Heart left ventricle (tissue), 13 donors: ENCODE results near the gene MYCT1.

Experiments used
- POLR2A ChIP-seq, 2 donors: fragments of 450-650 bp; IDR thresholded peaks; one replicate each; pipeline ENCODE4 v1.6.1; 2017; ENCODE audit warnings: antibody characterized with exemption in 2 of 2, mild to moderate bottlenecking in 2 of 2, moderate library complexity in 2 of 2
- TF ChIP-seq, protein P1 (sequence below), 12 donors: fragments of 200-600 bp; sonication (generic) in 4 of 12; IDR thresholded peaks; one replicate each; pipeline versions ENCODE4 v1.5.0 to v1.8.0; 2018 to 2022; ENCODE audit warnings: antibody characterized with exemption in 12 of 12, mild to moderate bottlenecking in 5 of 12
- donor health status: ischemic (EF 13 %, LVEDD 7.1; RV severe dilation, severe dysfunction).
- donor health status: DM: no; HTN: yes; CAD: no.
- donor health status: DM: no; HTN: no; CAD: no.
- donor health status: ischemic (EF 25% LVEDD 6.9; RV normal size, moderate dysfunction).
- donor health status: ischemic (EF 25% LVEDD 5.7; RV mildly dilated, moderate dysfunction).
- donor health status: ischemic (EF 35%, LVEDD 5.7; RV mildly dilated, moderate dysfunction).
- donor health status: nonischemic (EF 11% LVEDD 7.7; RV severe dilation, severe dysfunction).
- donor health status: DM: yes; HTN: yes; CAD: no.
- donor health status: PGD.
- donor health status: ischemic (EF 29% LVEDD 5.4; RV normal size, mild dysfunction).
- donor health status: nonischemic (EF 23%, LVEDD 6.1; RV moderate dilation, normal function).

DNA sequence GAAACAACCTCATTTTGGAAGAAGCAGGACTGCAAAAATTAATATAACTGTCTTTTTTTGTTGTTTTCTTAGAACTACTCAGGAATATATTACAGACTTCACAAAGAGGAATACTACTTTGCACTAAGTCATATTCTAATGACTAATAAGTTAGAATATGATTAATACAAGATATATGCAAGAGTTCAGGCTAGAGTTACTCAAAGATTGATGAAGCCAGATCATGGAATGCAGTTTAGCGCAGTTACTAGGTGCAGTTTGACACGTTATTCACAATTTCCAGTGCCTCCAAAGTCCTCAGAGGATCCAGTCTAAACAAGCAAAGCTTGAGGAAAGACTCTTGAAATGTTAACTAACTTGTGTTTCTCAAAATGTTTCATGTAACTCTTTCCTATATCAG lies 1.2 kb upstream of the MYCT1 start:
- TF ChIP-seq, protein P1, sequence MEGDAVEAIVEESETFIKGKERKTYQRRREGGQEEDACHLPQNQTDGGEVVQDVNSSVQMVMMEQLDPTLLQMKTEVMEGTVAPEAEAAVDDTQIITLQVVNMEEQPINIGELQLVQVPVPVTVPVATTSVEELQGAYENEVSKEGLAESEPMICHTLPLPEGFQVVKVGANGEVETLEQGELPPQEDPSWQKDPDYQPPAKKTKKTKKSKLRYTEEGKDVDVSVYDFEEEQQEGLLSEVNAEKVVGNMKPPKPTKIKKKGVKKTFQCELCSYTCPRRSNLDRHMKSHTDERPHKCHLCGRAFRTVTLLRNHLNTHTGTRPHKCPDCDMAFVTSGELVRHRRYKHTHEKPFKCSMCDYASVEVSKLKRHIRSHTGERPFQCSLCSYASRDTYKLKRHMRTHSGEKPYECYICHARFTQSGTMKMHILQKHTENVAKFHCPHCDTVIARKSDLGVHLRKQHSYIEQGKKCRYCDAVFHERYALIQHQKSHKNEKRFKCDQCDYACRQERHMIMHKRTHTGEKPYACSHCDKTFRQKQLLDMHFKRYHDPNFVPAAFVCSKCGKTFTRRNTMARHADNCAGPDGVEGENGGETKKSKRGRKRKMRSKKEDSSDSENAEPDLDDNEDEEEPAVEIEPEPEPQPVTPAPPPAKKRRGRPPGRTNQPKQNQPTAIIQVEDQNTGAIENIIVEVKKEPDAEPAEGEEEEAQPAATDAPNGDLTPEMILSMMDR (IDR thresholded peaks at IDR 0.05), result no peak
- TF ChIP-seq POLR2A (IDR thresholded peaks at IDR 0.05), result no peak
